ENCODE data around the gene CCDC57.

Gene CCDC57

DNA sequence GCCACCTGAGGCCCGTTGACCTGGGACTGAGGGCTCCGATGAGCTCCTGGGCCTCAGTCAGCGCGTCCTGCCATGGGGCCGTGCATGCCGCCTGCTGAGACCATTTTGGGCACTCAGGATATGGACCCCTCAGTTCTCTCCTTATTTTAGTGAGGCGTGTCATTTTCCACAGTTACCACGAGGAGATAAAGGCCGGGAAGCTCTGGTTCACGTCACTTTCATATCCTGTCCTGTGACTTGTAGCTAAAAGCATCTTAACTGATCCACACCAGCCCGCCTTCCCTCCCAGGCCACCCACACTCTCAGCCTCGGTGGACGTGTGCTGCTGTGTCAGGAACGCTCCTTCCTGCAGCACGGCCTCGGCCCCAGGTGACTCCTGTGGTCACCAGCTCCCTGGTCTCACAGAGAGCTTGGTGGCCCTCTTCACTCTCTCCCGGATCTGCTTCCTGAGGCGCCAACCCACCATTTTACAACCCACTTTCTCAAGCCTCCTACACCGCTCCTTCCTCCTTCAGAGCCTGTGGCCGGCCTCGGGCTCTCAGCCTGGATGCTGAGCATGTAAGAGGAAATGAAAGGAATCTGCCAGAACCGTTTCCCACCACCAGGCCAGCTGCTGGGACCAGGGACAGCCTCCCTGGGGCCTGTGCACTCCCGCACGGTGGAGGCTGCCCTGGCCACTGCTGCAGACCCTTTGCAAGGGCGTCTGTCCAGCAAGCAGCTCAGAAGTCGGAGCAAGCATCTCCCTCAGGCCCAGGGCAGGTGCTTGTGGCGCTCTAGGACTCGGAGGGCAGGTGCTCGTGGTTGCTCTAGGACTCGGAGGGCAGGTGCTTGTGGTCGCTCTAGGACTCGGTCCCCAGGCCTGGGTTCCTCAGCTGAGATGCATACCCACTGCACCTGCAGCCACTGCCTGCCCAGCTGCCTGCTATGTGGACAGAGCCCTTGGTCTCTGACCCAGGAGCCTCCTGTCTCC lies 90.7 kb downstream of the CCDC57 start:
- no peak for DNase-seq (ENCODE audit: low read depth)

DNA sequence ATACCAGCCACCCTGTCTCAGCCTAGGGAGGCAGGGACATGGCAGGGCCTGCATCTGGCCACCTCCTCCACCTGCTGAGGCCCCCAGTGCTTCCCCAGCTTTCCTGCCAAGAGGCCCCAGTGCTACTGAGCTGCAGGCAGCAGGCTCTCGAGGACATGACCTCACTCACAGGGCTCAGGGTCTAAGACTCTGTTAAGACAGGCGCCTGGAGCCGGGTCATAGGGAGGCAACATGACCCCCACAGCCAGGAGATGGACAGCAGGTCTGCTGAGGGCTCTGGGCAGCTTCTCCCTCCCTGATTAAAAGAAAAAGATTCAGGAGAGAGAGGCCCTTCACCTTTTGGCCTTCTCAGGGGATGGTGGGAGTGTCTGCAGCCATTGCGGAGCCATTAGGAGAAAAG lies 91.4 kb downstream of the CCDC57 start:
- no peak for DNase-seq (ENCODE audit: low read depth)

GRCh38 chr17:82120148-82120547 lies 92.5 kb downstream of the CCDC57 start:
- no peak for DNase-seq (ENCODE audit: low read depth)

- DNase-seq (ENCODE audit: low read depth) = no peak
Observed at GRCh38 chr17:82118815-82119380, 93.7 kb downstream of the CCDC57 start.

GRCh38 chr17:82118168-82118814 lies 94.4 kb downstream of the CCDC57 start:
- no peak for DNase-seq (ENCODE audit: low read depth)

- no peak for DNase-seq (ENCODE audit: low read depth)
Observed at GRCh38 chr17:82117139-82118090, 95.2 kb downstream of the CCDC57 start.

DNA sequence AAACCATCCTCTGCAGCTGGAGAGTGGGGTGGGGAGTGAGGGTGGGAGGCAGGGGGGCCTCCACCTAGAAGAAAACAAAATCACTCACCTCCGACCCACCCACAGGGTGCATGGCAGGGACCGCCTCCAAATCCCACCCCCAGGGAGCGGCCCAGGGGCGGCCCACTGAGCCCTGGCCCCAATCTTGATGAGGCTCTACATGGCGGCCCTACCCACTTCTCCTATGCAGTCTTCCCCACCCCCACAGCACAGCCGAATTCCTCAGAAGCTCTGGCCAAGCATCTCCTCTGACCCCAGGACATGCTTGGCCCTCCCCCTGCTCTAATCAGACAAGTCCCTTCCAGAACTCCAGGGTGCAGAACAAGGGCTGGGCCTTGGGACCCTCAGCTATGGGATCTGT lies 96.4 kb downstream of the CCDC57 start:
- DNase-seq (ENCODE audit: low read depth) = no peak

DNA sequence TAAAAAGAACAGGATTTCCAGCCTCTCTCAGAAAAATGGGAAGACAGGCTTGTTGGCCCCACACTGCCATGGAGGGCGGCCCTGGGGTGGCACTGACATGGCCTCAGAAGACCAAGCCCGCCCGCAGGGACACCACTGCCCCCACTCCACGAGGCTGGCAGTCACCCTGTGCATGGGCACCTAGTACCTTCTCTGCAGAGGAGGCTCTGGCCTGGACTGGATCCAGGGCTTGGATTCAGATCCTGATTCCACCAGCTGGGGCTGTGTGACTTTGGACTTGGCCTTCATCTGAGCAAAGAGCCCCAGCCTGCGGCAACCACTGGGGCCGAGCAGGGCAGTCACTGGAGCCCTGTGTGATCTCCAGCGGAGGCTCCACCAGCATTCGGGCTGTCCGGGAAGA lies 97.8 kb downstream of the CCDC57 start:
- DNase-seq (ENCODE audit: low read depth) = no peak

- DNase-seq (ENCODE audit: low read depth) = no peak
Observed at GRCh38 chr17:82114447-82114846, 98.2 kb downstream of the CCDC57 start.

- DNase-seq (ENCODE audit: low read depth) = no peak
Observed at GRCh38 chr17:82113941-82114340, 98.7 kb downstream of the CCDC57 start.

DNA sequence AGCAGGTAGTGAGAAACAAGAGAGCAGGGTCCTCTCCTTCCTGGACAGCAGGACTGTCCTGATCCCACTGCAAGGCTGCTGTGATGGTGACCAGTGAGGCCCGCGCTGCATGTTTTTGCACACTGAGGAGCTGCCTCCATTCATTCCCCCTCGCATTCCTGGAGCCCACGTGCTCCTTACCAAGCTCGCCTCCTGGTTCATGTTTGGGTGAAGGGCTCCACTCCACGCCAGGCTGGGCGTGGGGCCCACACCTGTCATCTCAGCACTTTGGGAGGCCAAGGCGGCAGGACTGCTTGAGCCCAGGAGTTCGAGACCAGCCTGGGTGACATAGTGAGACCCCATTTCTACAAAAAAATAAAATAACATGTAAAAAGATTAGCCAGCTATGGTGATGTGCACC lies 99.2 kb downstream of the CCDC57 start:
- DNase-seq (ENCODE audit: low read depth) = no peak

- no peak for DNase-seq (ENCODE audit: low read depth)
Observed at GRCh38 chr17:82112914-82113311, 99.7 kb downstream of the CCDC57 start.

DNA sequence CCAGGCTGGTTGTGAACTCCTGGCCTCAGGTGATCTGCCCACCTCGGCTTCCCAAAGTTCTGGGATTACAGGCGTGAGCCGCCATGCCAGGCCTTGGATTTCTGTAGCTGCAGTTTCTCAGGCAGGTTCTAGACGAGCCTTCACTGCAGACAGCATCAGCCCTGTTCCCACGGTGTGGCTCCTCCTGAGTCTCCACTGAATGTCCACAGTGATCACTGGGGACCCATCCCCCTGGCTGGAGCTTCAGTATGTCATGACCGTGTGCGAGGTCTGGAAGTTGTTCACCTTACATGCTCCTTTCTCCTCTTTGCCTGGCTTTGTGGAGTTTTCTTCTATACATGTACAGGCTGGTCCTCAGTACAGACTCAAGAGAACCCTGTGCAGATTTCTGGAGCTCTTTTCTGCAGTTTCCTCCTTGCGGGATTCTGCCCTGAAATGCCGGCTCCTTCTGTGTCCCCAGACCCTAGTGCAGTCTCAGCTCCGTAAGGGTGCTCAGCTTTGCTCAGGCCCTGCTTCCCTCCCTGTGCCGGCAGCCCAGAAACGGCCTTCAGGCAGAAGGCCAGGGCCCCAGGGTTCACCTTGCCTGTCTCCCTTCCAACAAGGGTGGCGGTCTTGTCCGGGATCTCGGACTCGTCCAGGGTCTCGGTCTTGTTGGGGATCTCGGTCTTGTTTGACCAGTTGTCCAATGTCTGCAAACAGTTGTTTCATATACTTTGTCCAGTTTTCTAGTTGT lies 100.3 kb downstream of the CCDC57 start:
- DNase-seq (ENCODE audit: low read depth) = no peak

GRCh38 chr17:82110298-82110697 lies 102.3 kb downstream of the CCDC57 start:
- DNase-seq (ENCODE audit: low read depth) = no peak

- no peak for DNase-seq (ENCODE audit: low read depth)
Observed at GRCh38 chr17:82108961-82109475, 103.6 kb downstream of the CCDC57 start.

DNA sequence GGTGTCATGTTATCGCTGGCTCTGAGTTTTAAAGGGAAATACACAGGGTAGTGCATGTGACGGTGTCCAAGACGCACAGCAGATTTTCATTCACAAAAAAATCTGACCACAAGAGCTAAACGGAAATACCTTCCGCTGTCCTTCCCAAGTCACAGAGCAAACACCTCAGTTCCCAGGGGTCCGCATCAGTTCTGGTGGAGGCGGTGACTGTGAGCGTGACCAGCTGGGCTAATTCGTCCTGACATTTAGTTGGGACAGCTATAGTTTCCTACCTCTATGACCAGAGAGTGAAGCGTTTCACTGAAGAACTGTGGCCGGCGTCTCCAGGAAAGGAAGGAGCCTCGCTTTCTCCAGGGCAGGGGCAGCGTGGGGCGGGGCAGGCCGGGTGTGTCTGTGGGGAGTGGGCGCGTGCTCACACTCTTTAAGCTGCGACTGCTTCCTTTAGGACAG lies 104.1 kb downstream of the CCDC57 start:
- DNase-seq (ENCODE audit: low read depth) = no peak

DNA sequence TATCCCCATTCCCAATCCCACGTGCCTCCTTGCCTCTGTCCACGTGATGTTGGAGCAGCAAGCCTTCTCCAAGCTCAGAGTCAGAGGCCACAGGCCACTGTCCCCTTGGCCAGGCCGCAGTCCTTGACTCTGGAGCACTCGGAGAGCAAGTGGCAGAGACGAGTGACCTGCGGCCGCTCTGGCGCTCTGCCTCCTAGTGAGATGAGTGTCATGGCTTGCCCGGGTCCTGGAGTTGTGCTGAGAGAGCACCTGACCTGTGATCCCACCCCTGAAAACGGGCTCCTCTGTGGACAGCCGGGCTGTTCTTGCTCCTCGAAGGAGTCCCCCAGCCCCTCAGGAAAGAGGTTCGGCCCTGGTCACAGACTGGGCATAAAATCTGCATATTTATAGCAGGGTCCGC lies 104.6 kb downstream of the CCDC57 start:
- no peak for DNase-seq (ENCODE audit: low read depth)

DNA sequence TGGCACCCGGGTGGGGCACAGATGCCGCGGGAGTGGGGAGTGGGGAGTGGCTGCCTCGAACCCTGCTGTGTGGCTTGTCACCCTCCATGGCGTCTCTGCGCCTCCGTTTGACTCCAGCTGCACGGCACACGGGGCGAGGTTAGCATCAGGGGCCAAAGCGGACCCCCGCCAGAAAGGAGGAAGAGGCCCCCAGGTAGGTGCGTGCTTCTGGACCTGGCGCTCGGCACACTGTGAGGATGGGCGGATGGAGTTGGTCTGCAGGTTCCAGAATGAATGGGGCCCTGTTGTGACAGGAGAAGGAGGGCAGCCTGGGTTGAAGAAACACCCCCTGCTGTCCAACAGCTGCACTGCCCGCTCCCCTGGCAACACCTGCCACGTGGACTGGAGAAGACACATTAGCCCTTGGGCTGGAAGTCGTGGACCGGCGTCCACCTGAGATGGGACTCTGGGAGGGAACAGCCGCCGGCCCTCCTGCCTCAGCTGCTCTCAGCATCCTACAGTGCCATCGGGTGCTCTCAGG lies 105.2 kb downstream of the CCDC57 start:
- no peak for DNase-seq (ENCODE audit: low read depth)

- no peak for DNase-seq (ENCODE audit: low read depth)
Observed at GRCh38 chr17:82106688-82107305, 105.8 kb downstream of the CCDC57 start.
